ENCODE data around the gene OR2D2.
"Not testable (repeated sequence)": the region's sequence is repeated elsewhere in the genome, so short reads cannot be mapped to it uniquely, and the experiment has no call there.

Gene OR2D2

GRCh38 chr11:6882751-6883150 lies 9.5 kb downstream of the OR2D2 start:
- no peak for DNase-seq (ENCODE audit: low spot score)

DNA sequence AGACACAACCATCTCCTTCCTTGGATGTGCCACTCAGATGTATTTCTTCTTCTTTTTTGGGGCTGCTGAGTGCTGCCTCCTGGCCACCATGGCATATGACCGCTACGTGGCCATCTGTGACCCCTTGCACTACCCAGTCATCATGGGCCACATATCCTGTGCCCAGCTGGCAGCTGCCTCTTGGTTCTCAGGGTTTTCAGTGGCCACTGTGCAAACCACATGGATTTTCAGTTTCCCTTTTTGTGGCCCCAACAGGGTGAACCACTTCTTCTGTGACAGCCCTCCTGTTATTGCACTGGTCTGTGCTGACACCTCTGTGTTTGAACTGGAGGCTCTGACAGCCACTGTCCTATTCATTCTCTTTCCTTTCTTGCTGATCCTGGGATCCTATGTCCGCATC lies 15.4 kb downstream of the OR2D2 start:
- DNase-seq (ENCODE audit: low spot score), result no peak

DNA sequence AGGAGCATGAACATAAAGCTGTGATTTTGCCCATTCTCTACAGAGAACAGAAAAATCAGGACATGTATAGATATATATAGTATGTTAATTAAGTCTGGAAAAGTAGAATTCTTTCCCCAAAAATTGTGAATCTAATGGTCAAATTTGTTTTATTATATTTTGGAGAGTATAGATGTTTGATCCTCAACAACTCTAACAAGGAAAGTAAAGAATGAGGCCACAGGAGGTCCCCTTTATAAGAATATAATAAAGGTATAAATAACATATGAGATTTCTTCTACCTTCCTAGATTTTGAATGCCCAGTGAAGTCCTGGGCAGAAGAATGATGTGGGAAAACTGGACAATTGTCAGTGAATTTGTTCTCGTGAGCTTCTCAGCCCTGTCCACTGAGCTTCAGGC lies 16.0 kb downstream of the OR2D2 start, which contains the start of gene OR10A4:
Gene OR10A4 (plus strand): TSS at position 301 of the 400 bp plus-strand sequence. CDS start 23 bp downstream, at position 324.
- no peak for DNase-seq (ENCODE audit: low spot score)

- DNase-seq (ENCODE audit: low spot score), result no peak
These were observed 16.5 kb downstream of the OR2D2 start for GRCh38 chr11:6875761-6876160.

DNA sequence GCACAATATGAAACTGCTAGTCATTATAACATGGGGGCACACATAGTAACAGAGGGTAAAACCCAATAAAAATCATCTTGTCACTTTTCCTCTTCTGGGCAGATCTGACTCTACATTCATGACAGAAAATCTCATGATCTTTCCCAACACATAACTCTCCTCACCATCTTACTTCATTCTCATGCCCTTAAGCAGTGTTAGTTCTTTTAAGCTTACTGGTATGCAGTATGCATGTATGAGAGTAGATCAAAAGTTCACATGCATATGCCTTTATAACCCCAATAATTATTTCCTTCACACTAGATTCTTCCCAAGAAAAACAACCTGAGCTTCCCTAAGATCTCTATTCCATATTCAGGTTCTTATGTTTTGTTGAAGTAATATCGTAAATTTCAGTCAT lies 21.0 kb downstream of the OR2D2 start:
- DNase-seq (ENCODE audit: low spot score), result no peak

DNA sequence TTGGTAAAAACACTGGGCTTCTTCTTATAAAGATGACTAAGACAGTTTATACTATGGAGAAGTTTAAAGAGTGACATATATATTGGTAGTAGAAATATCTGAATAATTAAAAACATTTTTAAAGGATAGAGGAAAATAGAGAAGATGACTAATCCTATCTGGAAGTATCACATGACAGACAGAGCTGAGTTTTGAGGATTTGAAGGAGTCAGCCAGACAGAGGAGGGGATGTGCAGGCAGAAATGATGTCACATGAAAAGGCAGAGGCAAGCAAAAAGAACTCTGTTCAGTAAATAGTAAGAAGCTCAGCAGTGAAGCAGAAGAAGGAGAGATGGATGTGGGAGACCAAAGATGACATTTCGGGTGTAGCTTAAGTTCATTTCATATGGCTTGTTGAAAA lies 27.9 kb downstream of the OR2D2 start:
- peak; percentile 31 for DNase-seq (ENCODE audit: low spot score)

- DNase-seq (ENCODE audit: low spot score), result peak; percentile 5
These were observed 29.3 kb downstream of the OR2D2 start, which contains the start of gene OR10A2 for GRCh38 chr11:6862961-6863360. Gene OR10A2, plus strand, starts transcription at chr11:6863057. Its CDS starts 6,698 bp downstream, at chr11:6869755.

DNA sequence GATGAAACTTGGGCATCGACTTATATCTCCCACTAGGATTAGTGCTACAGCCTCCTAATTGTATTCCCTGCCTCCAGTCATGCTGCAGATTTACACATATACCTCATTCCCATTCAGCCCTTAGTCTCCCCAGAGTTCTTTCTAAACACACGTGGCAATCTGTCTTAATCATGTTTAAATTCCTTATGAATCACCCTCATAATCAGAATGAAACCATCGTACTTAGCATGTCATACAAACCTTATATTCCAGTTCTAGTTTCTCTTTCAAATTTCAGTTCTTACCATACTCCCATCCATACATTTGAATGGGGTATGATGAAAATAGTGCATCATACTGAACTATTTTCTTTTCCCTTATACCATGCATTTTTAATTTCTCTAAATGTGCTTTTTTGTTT lies 35.4 kb downstream of the OR2D2 start:
- DNase-seq (ENCODE audit: low spot score), result no peak

GRCh38 chr11:6855971-6856541 lies 36.2 kb downstream of the OR2D2 start:
- peak; percentile 79 for DNase-seq (ENCODE audit: low spot score)

GRCh38 chr11:6854801-6855200 lies 37.5 kb downstream of the OR2D2 start:
- DNase-seq (ENCODE audit: low spot score), result not testable (repeated sequence)

GRCh38 chr11:6850526-6850925 lies 41.8 kb downstream of the OR2D2 start:
- DNase-seq (ENCODE audit: low spot score), result peak; percentile 57

DNA sequence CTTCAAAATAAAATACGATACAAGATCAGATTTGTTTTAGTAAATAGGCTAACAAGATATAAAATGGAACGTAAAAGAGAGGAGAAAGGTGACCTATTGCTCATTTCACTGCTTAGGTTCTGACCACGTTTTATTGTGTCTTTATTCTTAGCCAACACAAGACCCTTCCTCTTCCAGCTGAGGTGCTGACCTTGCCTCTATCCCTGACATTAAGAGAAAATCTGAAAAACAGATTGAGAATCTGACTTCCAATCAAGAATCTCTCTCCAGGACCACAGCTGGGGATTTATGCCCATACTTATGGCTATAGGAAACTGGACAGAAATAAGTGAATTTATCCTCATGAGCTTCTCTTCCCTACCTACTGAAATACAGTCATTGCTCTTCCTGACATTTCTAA lies 46.9 kb downstream of the OR2D2 start, which contains the start of gene OR10A5:
Gene OR10A5 (plus strand): TSS at position 301 of the 400 bp plus-strand sequence. CDS start 0 bp downstream, at position 301.
- DNase-seq (ENCODE audit: low spot score), result no peak

DNA sequence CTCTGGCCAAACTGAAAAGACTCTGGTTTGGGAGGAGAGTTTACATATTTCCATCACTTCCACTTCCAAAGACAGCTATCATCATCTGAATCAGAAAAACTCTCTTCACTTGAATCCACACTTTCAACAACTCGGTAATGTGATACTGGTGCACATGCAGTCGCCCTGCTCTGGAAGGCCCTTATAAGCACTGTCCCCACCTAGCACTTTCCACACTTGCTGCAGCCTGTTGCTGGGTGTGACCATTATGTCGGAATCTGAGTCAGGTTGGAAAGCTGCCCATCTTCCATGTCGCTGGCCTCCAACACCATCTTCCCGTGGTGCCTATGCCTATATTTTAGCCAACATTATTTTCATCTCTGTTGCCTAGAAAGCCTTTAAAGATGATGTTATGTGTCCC lies 47.9 kb downstream of the OR2D2 start:
- DNase-seq (ENCODE audit: low spot score), result no peak

GRCh38 chr11:6843670-6844069 lies 48.6 kb downstream of the OR2D2 start:
- DNase-seq (ENCODE audit: low spot score), result no peak

- no peak for DNase-seq (ENCODE audit: low spot score)
These were observed 50.6 kb downstream of the OR2D2 start for GRCh38 chr11:6841694-6842093.
